KMS-11 (cell line): Measurements from ENCODE around the gene PCSK5.

ENCODE experiments used
- H2AFZ ChIP-seq: fragments of 200-600 bp; sonication (generic); 2 replicates; pipeline ENCODE4 v1.6.1; 2016; ENCODE audit warnings: antibody characterized with exemption, mixed run types, low read depth
- H3K27ac ChIP-seq: fragments of 200-600 bp; sonication (generic); 2 replicates; pipeline ENCODE4 v1.6.1; 2016; ENCODE audit warnings: mild to moderate bottlenecking, mixed run types
- H3K27me3 ChIP-seq: fragments of 200-600 bp; sonication (generic); 2 replicates; pipeline ENCODE4 v1.6.1; 2017; ENCODE audit warnings: mild to moderate bottlenecking, low read depth, mixed run types, moderate library complexity; ENCODE audit not compliant: insufficient read depth
- H3K36me3 ChIP-seq: fragments of 200-600 bp; sonication (generic); 2 replicates; pipeline ENCODE4 v1.6.1; 2017; ENCODE audit warnings: mild to moderate bottlenecking, mixed run types; ENCODE audit not compliant: insufficient read depth
- H3K4me1 ChIP-seq: fragments of 200-600 bp; sonication (generic); 2 replicates; pipeline ENCODE4 v1.6.1; 2016; ENCODE audit warnings: mild to moderate bottlenecking, low read depth, mixed run types; ENCODE audit not compliant: poor library complexity, severe bottlenecking
- H3K4me2 ChIP-seq: fragments of 200-600 bp; sonication (generic); 2 replicates; pipeline ENCODE4 v1.7.0; 2016; ENCODE audit warnings: mild to moderate bottlenecking, mixed run types
- H3K4me3 ChIP-seq: fragments of 200-600 bp; sonication (generic); IDR thresholded peaks from 2 replicates; pipeline ENCODE4 v1.6.1; 2017; ENCODE audit warnings: low read depth, low read length, mixed read lengths; ENCODE audit not compliant: insufficient read depth
- H3K79me2 ChIP-seq: fragments of 200-600 bp; sonication (generic); 2 replicates; pipeline ENCODE4 v1.6.1; 2016; ENCODE audit warnings: low read depth, mixed run types; ENCODE audit not compliant: insufficient read depth
- H3K9ac ChIP-seq: fragments of 200-600 bp; sonication (generic); 2 replicates; pipeline ENCODE4 v1.6.1; 2016; ENCODE audit warnings: mild to moderate bottlenecking, mixed run types
- H4K20me1 ChIP-seq: fragments of 200-600 bp; sonication (generic); 2 replicates; pipeline ENCODE4 v1.6.1; 2016; ENCODE audit warnings: mild to moderate bottlenecking, mixed run types; ENCODE audit not compliant: insufficient read depth
- TF ChIP-seq, protein P1 (sequence below): fragments of 200-600 bp; sonication (generic); conservative IDR thresholded peaks from 2 replicates; pipeline ENCODE4 v1.6.1; 2017; ENCODE audit warnings: low read depth, mild to moderate bottlenecking, antibody characterized with exemption, low read length, moderate library complexity, mixed read lengths

Gene PCSK5

DNA sequence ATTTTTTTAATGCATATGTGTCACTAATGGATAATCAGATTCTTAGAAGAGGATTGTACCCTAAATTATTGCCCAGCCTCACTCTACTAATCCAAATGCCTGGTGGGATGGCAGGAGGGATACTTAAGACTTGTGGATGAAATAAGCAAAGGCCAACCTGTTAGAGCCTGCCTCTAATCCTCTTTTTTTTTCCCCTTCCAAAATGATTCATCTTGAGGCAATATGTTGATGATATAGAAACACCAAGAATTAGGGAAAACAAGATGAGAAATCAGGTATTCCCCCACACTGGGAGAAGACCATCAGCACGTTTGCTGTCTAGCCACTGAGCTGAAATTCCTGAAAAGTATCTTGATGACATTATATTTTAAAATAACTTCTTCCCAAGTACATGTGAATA, 451.7 kb downstream of the PCSK5 start:
- Histone ChIP-seq H3K27ac (no peak overlapping the region), H3K27me3 (no peaks in the 10 kb centered on the region), H2AFZ (no peak overlapping the region), H3K4me1 (no peaks in the 10 kb centered on the region), H3K4me2 (no peak overlapping the region), H4K20me1 (no peaks in the 10 kb centered on the region), H3K36me3 (no peaks in the 10 kb centered on the region), H3K9ac (no peak overlapping the region), H3K4me3 (no peak overlapping the region), H3K79me2 (no peaks in the 10 kb centered on the region)
- TF ChIP-seq, protein P1, sequence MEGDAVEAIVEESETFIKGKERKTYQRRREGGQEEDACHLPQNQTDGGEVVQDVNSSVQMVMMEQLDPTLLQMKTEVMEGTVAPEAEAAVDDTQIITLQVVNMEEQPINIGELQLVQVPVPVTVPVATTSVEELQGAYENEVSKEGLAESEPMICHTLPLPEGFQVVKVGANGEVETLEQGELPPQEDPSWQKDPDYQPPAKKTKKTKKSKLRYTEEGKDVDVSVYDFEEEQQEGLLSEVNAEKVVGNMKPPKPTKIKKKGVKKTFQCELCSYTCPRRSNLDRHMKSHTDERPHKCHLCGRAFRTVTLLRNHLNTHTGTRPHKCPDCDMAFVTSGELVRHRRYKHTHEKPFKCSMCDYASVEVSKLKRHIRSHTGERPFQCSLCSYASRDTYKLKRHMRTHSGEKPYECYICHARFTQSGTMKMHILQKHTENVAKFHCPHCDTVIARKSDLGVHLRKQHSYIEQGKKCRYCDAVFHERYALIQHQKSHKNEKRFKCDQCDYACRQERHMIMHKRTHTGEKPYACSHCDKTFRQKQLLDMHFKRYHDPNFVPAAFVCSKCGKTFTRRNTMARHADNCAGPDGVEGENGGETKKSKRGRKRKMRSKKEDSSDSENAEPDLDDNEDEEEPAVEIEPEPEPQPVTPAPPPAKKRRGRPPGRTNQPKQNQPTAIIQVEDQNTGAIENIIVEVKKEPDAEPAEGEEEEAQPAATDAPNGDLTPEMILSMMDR, result no peak

DNA sequence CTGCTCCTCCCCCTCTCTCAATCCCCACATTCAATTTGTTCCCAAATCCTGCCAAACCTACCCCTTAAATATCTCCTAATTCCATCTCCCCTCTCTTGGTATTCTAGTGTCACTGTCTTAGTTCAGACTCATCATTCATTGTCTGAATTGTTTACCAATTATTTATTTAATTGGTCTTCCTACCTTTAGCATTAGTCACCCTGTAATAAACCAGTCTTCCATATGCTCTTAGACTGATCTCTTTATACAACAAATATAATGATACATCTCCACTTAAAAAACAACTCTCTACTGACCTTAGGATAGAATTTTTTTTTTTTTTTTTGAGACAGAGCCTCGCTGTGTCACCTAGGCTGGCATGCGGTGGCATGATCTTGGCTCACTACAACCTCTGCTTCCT, 452.4 kb downstream of the PCSK5 start:
- H4K20me1 ChIP-seq, result no peaks in the 10 kb centered on the region
- H3K27me3 ChIP-seq, result no peaks in the 10 kb centered on the region
- no peak overlapping the region for H3K27ac ChIP-seq
- no peak overlapping the region for H3K4me2 ChIP-seq
- no peaks in the 10 kb centered on the region for H3K79me2 ChIP-seq
- H3K4me3 ChIP-seq, result no peak overlapping the region
- no peaks in the 10 kb centered on the region for H3K36me3 ChIP-seq
- no peak overlapping the region for H2AFZ ChIP-seq
- no peaks in the 10 kb centered on the region for H3K4me1 ChIP-seq
- H3K9ac ChIP-seq, result no peak overlapping the region
- TF ChIP-seq, protein P1, result no peak

DNA sequence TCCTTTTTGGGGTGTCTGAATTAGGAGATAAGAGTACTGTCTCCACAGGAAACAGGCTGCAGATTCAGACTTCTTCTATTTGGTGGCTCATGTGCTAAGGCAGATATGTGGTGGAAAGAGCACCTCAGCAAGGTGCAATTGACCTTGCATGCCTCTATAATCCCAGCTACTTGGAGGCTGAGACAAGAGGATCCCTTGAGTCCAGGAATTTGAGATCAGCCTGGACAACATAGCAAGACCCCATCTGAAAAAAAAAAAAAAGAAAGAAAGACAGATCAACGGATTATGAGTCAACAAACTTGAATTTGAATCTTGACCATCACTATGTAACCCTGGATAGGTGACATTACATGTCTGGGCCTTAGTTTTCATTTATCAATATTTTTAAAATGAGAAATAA, 459.4 kb downstream of the PCSK5 start:
- H3K9ac ChIP-seq, result no peak overlapping the region
- TF ChIP-seq, protein P1, result no peak

DNA sequence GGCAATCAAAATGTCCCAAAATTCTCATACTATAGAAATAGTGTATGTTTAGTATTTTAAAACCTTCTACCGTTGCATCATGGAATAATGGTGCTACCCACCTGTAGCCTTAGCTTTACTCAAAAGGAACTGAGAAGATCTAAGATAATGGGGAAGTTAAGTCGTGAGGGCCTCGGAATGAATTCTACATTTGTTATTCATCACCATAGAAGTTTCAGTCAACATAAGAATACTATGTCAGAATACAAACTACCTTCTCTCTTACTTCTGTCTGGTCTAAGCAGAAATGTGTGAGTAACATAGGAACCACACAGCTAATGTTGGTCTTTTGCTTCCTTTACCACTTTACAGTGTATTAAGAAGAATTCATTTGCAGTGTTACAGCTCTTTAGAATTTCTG, 460.5 kb downstream of the PCSK5 start:
- no peaks in the 10 kb centered on the region for H3K79me2 ChIP-seq
- H3K27me3 ChIP-seq, result no peaks in the 10 kb centered on the region
- H3K9ac ChIP-seq, result no peak overlapping the region
- TF ChIP-seq, protein P1, result no peak
- H3K36me3 ChIP-seq, result no peaks in the 10 kb centered on the region
- H3K4me2 ChIP-seq, result no peak overlapping the region
- H3K27ac ChIP-seq, result no peak overlapping the region
- no peak overlapping the region for H3K4me3 ChIP-seq
- H3K4me1 ChIP-seq, result peaks cover 37% of the 10 kb centered on the region
- no peaks in the 10 kb centered on the region for H4K20me1 ChIP-seq
- no peak overlapping the region for H2AFZ ChIP-seq

More for the DNA sequence above, 459.4 kb downstream of the PCSK5 start:
- H3K27ac ChIP-seq, result no peak overlapping the region
- H3K4me1 ChIP-seq, result peaks cover 26% of the 10 kb centered on the region
- no peaks in the 10 kb centered on the region for H4K20me1 ChIP-seq
- H3K79me2 ChIP-seq, result no peaks in the 10 kb centered on the region
- no peak overlapping the region for H3K4me3 ChIP-seq
- no peak overlapping the region for H2AFZ ChIP-seq
- H3K4me2 ChIP-seq, result no peak overlapping the region
- H3K27me3 ChIP-seq, result no peaks in the 10 kb centered on the region
- no peaks in the 10 kb centered on the region for H3K36me3 ChIP-seq
